OCI-LY1 (cell line): ENCODE results near the gene DTD2.

Experiments used
- H2AFZ ChIP-seq: fragments of 200-600 bp; sonication (generic), shearing (Covaris generic); 2 replicates; pipeline ENCODE4 v1.6.0; 2014; ENCODE audit warnings: antibody characterized with exemption, mild to moderate bottlenecking, low read length
- H3F3A ChIP-seq: fragments of 200-600 bp; sonication (generic), shearing (Covaris generic); 2 replicates; pipeline ENCODE4 v1.6.0; 2014; ENCODE audit warnings: mild to moderate bottlenecking, antibody characterized with exemption, low read length, moderate library complexity; ENCODE audit not compliant: insufficient read depth
- H3K27ac ChIP-seq: fragments of 200-600 bp; sonication (generic); 2 replicates; pipeline ENCODE4 v1.5.1; 2014; ENCODE audit warnings: low read length, mixed run types, mild to moderate bottlenecking, low read depth; ENCODE audit not compliant: poor library complexity, severe bottlenecking
- H3K27me3 ChIP-seq: fragments of 200-600 bp; sonication (generic); 2 replicates; pipeline ENCODE4 v1.6.0; 2014; ENCODE audit warnings: antibody characterized with exemption, mild to moderate bottlenecking, low read length, moderate library complexity; ENCODE audit not compliant: insufficient read depth
- H3K36me3 ChIP-seq: fragments of 200-600 bp; sonication (generic); 2 replicates; pipeline ENCODE4 v1.6.1; 2014; ENCODE audit warnings: mild to moderate bottlenecking, antibody characterized with exemption, low read length, moderate library complexity, mixed read lengths; ENCODE audit not compliant: insufficient read depth
- H3K4me1 ChIP-seq: fragments of 200-600 bp; sonication (generic); 2 replicates; pipeline ENCODE4 v1.5.1; 2014; ENCODE audit warnings: mild to moderate bottlenecking, low read length, moderate library complexity; ENCODE audit not compliant: insufficient read depth, severe bottlenecking
- H3K4me2 ChIP-seq: fragments of 200-600 bp; sonication (generic), shearing (Covaris generic); 2 replicates; pipeline ENCODE4 v1.6.1; 2014; ENCODE audit warnings: low read length
- H3K4me3 ChIP-seq: fragments of 200-600 bp; sonication (generic); 2 replicates; pipeline ENCODE4 v1.5.1; 2014; ENCODE audit warnings: low read length, low read depth, mild to moderate bottlenecking, mixed read lengths; ENCODE audit not compliant: poor library complexity, severe bottlenecking
- H3K79me2 ChIP-seq: fragments of 200-600 bp; shearing (Covaris generic); 2 replicates; pipeline ENCODE4 v1.6.1; 2016; ENCODE audit warnings: mixed run types, low read length, mixed read lengths; ENCODE audit not compliant: insufficient read depth
- H3K9ac ChIP-seq: fragments of 200-600 bp; sonication (generic), shearing (Covaris generic); 2 replicates; pipeline ENCODE4 v1.6.1; 2014; ENCODE audit warnings: mild to moderate bottlenecking, low read length, mixed read lengths
- H3K9me2 ChIP-seq: fragments of 200-600 bp; sonication (generic), shearing (Covaris generic); 2 replicates; pipeline ENCODE4 v1.6.1; 2014; ENCODE audit warnings: low read depth, mild to moderate bottlenecking, low read length, mixed read lengths
- H3K9me3 ChIP-seq: fragments of 200-600 bp; shearing (Covaris generic); 2 replicates; pipeline ENCODE4 v1.6.1; 2014; ENCODE audit warnings: low read length, mixed read lengths
- H4K20me1 ChIP-seq: fragments of 200-600 bp; sonication (generic), shearing (Covaris generic); 2 replicates; pipeline ENCODE4 v1.6.0; 2016; ENCODE audit warnings: mild to moderate bottlenecking, low read length; ENCODE audit not compliant: insufficient read depth
- CTCF ChIP-seq: fragments of 200-600 bp; sonication (generic), shearing (Covaris generic); IDR thresholded peaks from 2 replicates; pipeline ENCODE4 v1.5.1; 2017; ENCODE audit warnings: mild to moderate bottlenecking, antibody characterized with exemption, low read length, moderate library complexity, mixed read lengths
- EZH2 ChIP-seq: fragments of 200-600 bp; sonication (generic), shearing (Covaris generic); IDR thresholded peaks from 2 replicates; pipeline ENCODE4 v1.8.0; 2017; ENCODE audit warnings: borderline replicate concordance, mixed run types, mild to moderate bottlenecking, antibody characterized with exemption, low read length, moderate library complexity, mixed read lengths

Gene DTD2

GRCh38 chr14:31418440-31418839 is 38.9 kb downstream of the DTD2 start:
- H3K4me3 ChIP-seq, result no peak overlapping the region
- H3F3A ChIP-seq, result no peaks in the 10 kb centered on the region
- no peak for TF ChIP-seq CTCF
- H3K36me3 ChIP-seq, result no peaks in the 10 kb centered on the region
- H3K9me3 ChIP-seq, result no peaks in the 10 kb centered on the region
- no peak overlapping the region for H3K27ac ChIP-seq
- peak overlapping the region; percentile 27; the same call in 1 of the 2 replicates for H3K4me2 ChIP-seq
- no peaks in the 10 kb centered on the region for H4K20me1 ChIP-seq
- no peaks in the 10 kb centered on the region for H3K9me2 ChIP-seq
- no peak overlapping the region for H3K9ac ChIP-seq
- H2AFZ ChIP-seq, result no peak overlapping the region
- H3K4me1 ChIP-seq, result peaks cover 42% of the 10 kb centered on the region
- H3K79me2 ChIP-seq, result peaks cover 11% of the 10 kb centered on the region; the same call in 1 of the 2 replicates
- H3K27me3 ChIP-seq, result no peaks in the 10 kb centered on the region

GRCh38 chr14:31414190-31414833 is 43.0 kb downstream of the DTD2 start:
- H3K4me3 ChIP-seq, result no peak overlapping the region
- no peak for TF ChIP-seq CTCF
- no peak for TF ChIP-seq EZH2
- H3K4me2 ChIP-seq, result no peak overlapping the region
- no peaks in the 10 kb centered on the region for H4K20me1 ChIP-seq
- no peak overlapping the region for H2AFZ ChIP-seq
- no peaks in the 10 kb centered on the region for H3K27me3 ChIP-seq
- no peaks in the 10 kb centered on the region for H3K9me3 ChIP-seq
- peak overlapping the region; percentile 4 for H3K27ac ChIP-seq
- no peaks in the 10 kb centered on the region for H3K9me2 ChIP-seq
- no peaks in the 10 kb centered on the region for H3K36me3 ChIP-seq
- no peak overlapping the region for H3K9ac ChIP-seq
- H3K79me2 ChIP-seq, result peaks cover 13% of the 10 kb centered on the region; the same call in 1 of the 2 replicates
- no peaks in the 10 kb centered on the region for H3F3A ChIP-seq
- H3K4me1 ChIP-seq, result peaks cover 52% of the 10 kb centered on the region

- no peaks in the 10 kb centered on the region for H4K20me1 ChIP-seq
- H3K4me2 ChIP-seq, result peak overlapping the region; percentile 5; the same call in 1 of the 2 replicates
- H3K79me2 ChIP-seq, result 0 out of 2 replicates have a peak, but pooled peaks cover 4% of the 10 kb centered on the region
- H3K36me3 ChIP-seq, result no peaks in the 10 kb centered on the region
- peak overlapping the region; percentile 70 for H3K27ac ChIP-seq
- no peaks in the 10 kb centered on the region for H3K9me2 ChIP-seq
- no peak for TF ChIP-seq EZH2
- TF ChIP-seq CTCF, result no peak
- no peaks in the 10 kb centered on the region for H3K9me3 ChIP-seq
- peak overlapping the region; percentile 53 for H3K9ac ChIP-seq
- H3K4me1 ChIP-seq, result peaks cover 32% of the 10 kb centered on the region
- no peak overlapping the region for H3K4me3 ChIP-seq
- no peaks in the 10 kb centered on the region for H3F3A ChIP-seq
- H2AFZ ChIP-seq, result no peak overlapping the region
- H3K27me3 ChIP-seq, result no peaks in the 10 kb centered on the region
These were observed 46.0 kb downstream of the DTD2 start for GRCh38 chr14:31411218-31411727.
